Keratinocyte (primary cell): Measurements from ENCODE around the gene OAS3. TPM values are rescaled to one million over a fixed set of nuclear protein-coding genes. Genes with fewer than 3 reads are reported as not detected.

Source experiments
- DNase-seq: peaks from one replicate; pipeline ENCODE4 v3.0.0-alpha.2; 2011; ENCODE audit warnings: low read depth, missing footprints, low spot score
- FAIRE-seq: peaks from 2 replicates; lab custom pipeline; 2011; peaks lifted over from hg19 to GRCh38; lab: Jason Lieb, UNC
- H2AFZ ChIP-seq: 2 replicates; pipeline ENCODE4 v1.6.0; 2012; ENCODE audit warnings: low read length, control low read depth, inconsistent platforms; ENCODE audit not compliant: control insufficient read depth
- H3K27ac ChIP-seq: 2 replicates; pipeline ENCODE4 v1.5.1; 2011; ENCODE audit warnings: low read length; ENCODE audit not compliant: control insufficient read depth, insufficient read depth
- H3K27me3 ChIP-seq: 3 replicates; pipeline ENCODE4 v1.6.0; 2011; ENCODE audit warnings: low read length; ENCODE audit not compliant: control insufficient read depth, insufficient read depth; ENCODE audit errors: extremely low read depth
- H3K36me3 ChIP-seq, 2 experiments: 2 replicates in 1 of 2; 3 replicates in 1 of 2; pipeline ENCODE4 v1.5.1; 2011; ENCODE audit warnings: low read length in 2 of 2, mild to moderate bottlenecking in 1 of 2; ENCODE audit not compliant: control insufficient read depth in 2 of 2, insufficient read depth in 2 of 2; ENCODE audit errors: extremely low read depth in 1 of 2
- H3K4me1 ChIP-seq: 3 replicates; pipeline ENCODE4 v1.5.1; 2011; ENCODE audit warnings: low read length; ENCODE audit not compliant: control insufficient read depth, insufficient read depth; ENCODE audit errors: extremely low read depth
- H3K4me2 ChIP-seq: 3 replicates; pipeline ENCODE4 v1.6.0; 2011; ENCODE audit warnings: low read depth, low read length; ENCODE audit not compliant: control insufficient read depth, insufficient read depth; ENCODE audit errors: extremely low read depth
- H3K4me3 ChIP-seq, 3 experiments: fragments of 200-600 bp in 1 of 3; sonication (generic) in 1 of 3; 2 replicates in 2 of 3; 3 replicates in 1 of 3; pipeline ENCODE4 v1.5.1; 2011 to 2016; ENCODE audit warnings: low read length in 3 of 3, mild to moderate bottlenecking in 3 of 3, control low read depth in 2 of 3, inconsistent platforms in 1 of 3, low read depth in 1 of 3, mixed read lengths in 1 of 3, mixed run types in 1 of 3, moderate library complexity in 1 of 3; ENCODE audit not compliant: control insufficient read depth in 2 of 3, insufficient read depth in 2 of 3; ENCODE audit errors: extremely low read depth in 1 of 3
- H3K79me2 ChIP-seq: 2 replicates; pipeline ENCODE4 v1.6.0; 2012; ENCODE audit warnings: low read length; ENCODE audit not compliant: control insufficient read depth, insufficient read depth
- H3K9ac ChIP-seq: 3 replicates; pipeline ENCODE4 v1.6.0; 2011; ENCODE audit warnings: low read length; ENCODE audit not compliant: control insufficient read depth, insufficient read depth; ENCODE audit errors: extremely low read depth
- H3K9me1 ChIP-seq: 3 replicates; pipeline ENCODE4 v1.6.0; 2011; ENCODE audit warnings: low read length; ENCODE audit not compliant: control insufficient read depth, insufficient read depth; ENCODE audit errors: extremely low read depth
- H3K9me3 ChIP-seq: 2 replicates; pipeline ENCODE4 v1.5.1; 2012; ENCODE audit warnings: low read depth, low read length; ENCODE audit not compliant: control insufficient read depth
- H4K20me1 ChIP-seq: 3 replicates; pipeline ENCODE4 v1.6.0; 2011; ENCODE audit warnings: low read length; ENCODE audit not compliant: control insufficient read depth, insufficient read depth; ENCODE audit errors: extremely low read depth
- EZH2 ChIP-seq: IDR thresholded peaks from one replicate; pipeline ENCODE4 v1.6.1; 2012; ENCODE audit warnings: inconsistent platforms, mild to moderate bottlenecking, low read length, moderate library complexity
- dilution Hi-C: fragments of 300-500 bp; cut with MboI; formaldehyde crosslinking; loops from one replicate; pipeline ENCODE4 v1.7.0; 2020; ENCODE audit warnings: low sequenced_read_pairs; ENCODE audit not compliant: extremely low pct_ligation_motif_present
- polyA plus RNA-seq, 5 experiments: library from polyadenylated mRNA; depleted of rRNA in 3 of 5; stranded (reverse) in 3 of 5; stranded (forward) in 1 of 5; unstranded in 1 of 5; fragments of >200 nt; gene quantifications; 1 replicate in 1 of 5; 2 replicates in 3 of 5; 3 replicates in 1 of 5; pipeline versions ENCODE4 v1.2.1 to v1.2.3, GENCODE V29; 2011 to 2012; ENCODE audit warnings: missing spikeins in 2 of 5, low read depth in 1 of 5, low replicate concordance in 1 of 5
- TF ChIP-seq, protein P1 (sequence below), 3 experiments: IDR thresholded peaks in 1 of 3; conservative IDR thresholded peaks in 1 of 3; optimal IDR thresholded peaks in 1 of 3; 2 replicates in 2 of 3; 3 replicates in 1 of 3; pipeline versions ENCODE3 to v1.5.1; 2011; ENCODE audit warnings: low read length in 3 of 3, mild to moderate bottlenecking in 3 of 3, moderate library complexity in 2 of 3, control low read depth in 1 of 3, inconsistent platforms in 1 of 3; ENCODE audit not compliant: insufficient read depth in 2 of 3; ENCODE audit errors: extremely low read depth in 1 of 3

The OAS3 gene
- polyA plus RNA-seq, 1 donor (not counting 4 experiments of a cell fraction or from before 2014, with no cell fraction given) = 59.2 TPM

DNA sequence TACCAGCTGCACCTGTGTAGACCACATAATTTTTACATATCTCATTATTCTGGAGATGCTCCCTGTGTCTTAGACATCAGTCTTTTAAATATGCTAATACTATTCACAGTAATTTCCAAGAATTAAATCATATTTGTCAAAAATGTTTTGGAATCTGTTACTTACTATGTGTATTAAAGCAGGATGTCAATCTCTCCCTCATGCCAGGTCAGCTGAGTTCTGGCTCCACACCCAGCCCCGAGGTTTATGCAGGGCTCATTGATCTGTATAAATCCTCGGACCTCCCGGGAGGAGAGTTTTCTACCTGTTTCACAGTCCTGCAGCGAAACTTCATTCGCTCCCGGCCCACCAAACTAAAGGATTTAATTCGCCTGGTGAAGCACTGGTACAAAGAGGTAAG lies 67.9 kb downstream of the OAS3 start:
- H3K9me3 ChIP-seq = peaks cover 3% of the 10 kb centered on the region
- H3K4me2 ChIP-seq = no peak overlapping the region
- FAIRE-seq = no peak
- peaks cover 4% of the 10 kb centered on the region for H3K4me1 ChIP-seq
- no peaks in the 10 kb centered on the region for H4K20me1 ChIP-seq
- peaks cover 9 to 32% of the 10 kb centered on the region in 2 experiments for H3K36me3 ChIP-seq
- dilution Hi-C loops = no loop called here
- H3K27ac ChIP-seq = no peak overlapping the region
- DNase-seq = no peak
- no peaks in the 10 kb centered on the region for H3K9me1 ChIP-seq
- TF ChIP-seq, protein P1, sequence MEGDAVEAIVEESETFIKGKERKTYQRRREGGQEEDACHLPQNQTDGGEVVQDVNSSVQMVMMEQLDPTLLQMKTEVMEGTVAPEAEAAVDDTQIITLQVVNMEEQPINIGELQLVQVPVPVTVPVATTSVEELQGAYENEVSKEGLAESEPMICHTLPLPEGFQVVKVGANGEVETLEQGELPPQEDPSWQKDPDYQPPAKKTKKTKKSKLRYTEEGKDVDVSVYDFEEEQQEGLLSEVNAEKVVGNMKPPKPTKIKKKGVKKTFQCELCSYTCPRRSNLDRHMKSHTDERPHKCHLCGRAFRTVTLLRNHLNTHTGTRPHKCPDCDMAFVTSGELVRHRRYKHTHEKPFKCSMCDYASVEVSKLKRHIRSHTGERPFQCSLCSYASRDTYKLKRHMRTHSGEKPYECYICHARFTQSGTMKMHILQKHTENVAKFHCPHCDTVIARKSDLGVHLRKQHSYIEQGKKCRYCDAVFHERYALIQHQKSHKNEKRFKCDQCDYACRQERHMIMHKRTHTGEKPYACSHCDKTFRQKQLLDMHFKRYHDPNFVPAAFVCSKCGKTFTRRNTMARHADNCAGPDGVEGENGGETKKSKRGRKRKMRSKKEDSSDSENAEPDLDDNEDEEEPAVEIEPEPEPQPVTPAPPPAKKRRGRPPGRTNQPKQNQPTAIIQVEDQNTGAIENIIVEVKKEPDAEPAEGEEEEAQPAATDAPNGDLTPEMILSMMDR (optimal IDR thresholded peaks at IDR 0.05 in 1 of 3, IDR thresholded peaks at IDR 0.05 in 1 of 3, conservative IDR thresholded peaks at IDR 0.05 in 1 of 3; ENCODE audit: extremely low read depth in 1 of 3, insufficient read depth in 2 of 3, low read length in 3 of 3) = no peak
- no peak overlapping the region for H3K9ac ChIP-seq
- no peaks in the 10 kb centered on the region for H3K27me3 ChIP-seq
- H3K79me2 ChIP-seq = no peaks in the 10 kb centered on the region
- no peak overlapping the region for H3K4me3 ChIP-seq
- H2AFZ ChIP-seq = no peak overlapping the region

DNA sequence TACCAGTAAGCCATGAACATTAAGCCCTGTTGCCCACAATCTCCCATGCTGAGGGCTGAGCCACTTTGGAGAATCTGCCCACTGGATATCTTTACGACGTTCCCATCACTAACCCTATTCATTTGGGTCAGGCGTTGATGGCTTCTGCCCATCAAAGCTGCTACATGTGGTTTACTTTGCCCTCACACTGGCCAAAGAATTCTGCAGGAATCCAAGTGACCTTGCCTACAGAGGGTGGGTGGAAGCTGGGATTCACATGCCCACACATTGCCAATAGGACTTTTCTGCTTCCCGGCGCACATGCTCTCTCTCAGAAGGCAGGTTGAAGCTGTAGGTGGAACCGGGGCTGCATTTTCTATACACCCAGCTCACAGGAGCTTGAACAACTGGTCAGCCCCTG lies 68.4 kb downstream of the OAS3 start:
- Histone ChIP-seq H3K4me2 (no peak overlapping the region), H3K9me3 (peaks cover 5% of the 10 kb centered on the region), H3K9ac (no peak overlapping the region), H3K27ac (no peak overlapping the region), H4K20me1 (no peaks in the 10 kb centered on the region), H3K27me3 (no peaks in the 10 kb centered on the region), H3K79me2 (no peaks in the 10 kb centered on the region), H3K4me1 (peaks cover 4% of the 10 kb centered on the region), H3K36me3 (peaks cover 9 to 31% of the 10 kb centered on the region in 2 experiments), H2AFZ (no peak overlapping the region), H3K4me3 (no peak overlapping the region), H3K9me1 (no peaks in the 10 kb centered on the region)
- dilution Hi-C loops = no loop called here
- DNase-seq (no peak), FAIRE-seq (no peak)
- TF ChIP-seq, protein P1 (optimal IDR thresholded peaks at IDR 0.05 in 1 of 3, IDR thresholded peaks at IDR 0.05 in 1 of 3, conservative IDR thresholded peaks at IDR 0.05 in 1 of 3; ENCODE audit: extremely low read depth in 1 of 3, insufficient read depth in 2 of 3, low read length in 3 of 3) = no peak
- TF ChIP-seq EZH2 = no peak
